Activated T-helper 1 cell treated with anti-CD3 and anti-CD28 coated beads, Interleukin-2, amount 50 U/mL, for 16 hours (primary cell): ENCODE data around the gene ACSL6.

Source experiments
- DNase-seq, 2 donors: peaks; one replicate each; pipeline ENCODE4 v3.0.0-alpha.2; 2020; ENCODE audit warnings: low read depth in 1 of 2, low spot score in 1 of 2

The ACSL6 gene

GRCh38 chr5:131984956-131985665 lies 26.3 kb downstream of the ACSL6 start:
- no peak for DNase-seq

GRCh38 chr5:131983244-131983771 lies 28.1 kb downstream of the ACSL6 start:
- no peak for DNase-seq

GRCh38 chr5:131981516-131981915 lies 29.9 kb downstream of the ACSL6 start:
- no peak for DNase-seq

- DNase-seq: no peak
Measured at GRCh38 chr5:131980696-131981095, 30.8 kb downstream of the ACSL6 start.

GRCh38 chr5:131979816-131980215 lies 31.6 kb downstream of the ACSL6 start:
- no peak for DNase-seq

- no peak for DNase-seq
Measured at GRCh38 chr5:131977212-131977604, 34.2 kb downstream of the ACSL6 start.

- DNase-seq: no peak
Measured at GRCh38 chr5:131976414-131977211, 34.8 kb downstream of the ACSL6 start.

- no peak for DNase-seq
Measured at GRCh38 chr5:131974956-131975726, 36.3 kb downstream of the ACSL6 start.

DNA sequence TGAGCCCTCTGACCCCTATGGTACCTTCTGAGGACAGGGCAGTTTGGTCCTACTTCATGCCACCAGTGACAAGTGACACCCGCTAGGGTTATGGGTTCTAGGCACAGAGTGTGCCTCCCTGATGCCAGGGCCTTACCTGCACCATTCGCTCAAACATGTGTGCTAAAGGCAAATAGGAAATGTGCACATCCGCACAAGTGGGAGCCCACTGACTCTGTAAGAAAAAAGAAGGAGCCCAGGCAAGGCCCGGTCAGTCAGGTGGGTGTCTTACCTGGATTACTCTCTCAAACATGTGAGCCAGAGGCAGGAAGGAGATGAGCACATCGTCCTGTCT lies 36.9 kb downstream of the ACSL6 start:
- DNase-seq: no peak

GRCh38 chr5:131974016-131974415 lies 37.4 kb downstream of the ACSL6 start:
- no peak for DNase-seq

GRCh38 chr5:131973089-131973712 lies 38.3 kb downstream of the ACSL6 start:
- no peak for DNase-seq

GRCh38 chr5:131968396-131968954 lies 43.0 kb downstream of the ACSL6 start:
- DNase-seq: no peak

GRCh38 chr5:131966551-131966950 lies 44.9 kb downstream of the ACSL6 start:
- DNase-seq: no peak

- DNase-seq: no peak
Measured at GRCh38 chr5:131965826-131966415, 45.5 kb downstream of the ACSL6 start.

DNA sequence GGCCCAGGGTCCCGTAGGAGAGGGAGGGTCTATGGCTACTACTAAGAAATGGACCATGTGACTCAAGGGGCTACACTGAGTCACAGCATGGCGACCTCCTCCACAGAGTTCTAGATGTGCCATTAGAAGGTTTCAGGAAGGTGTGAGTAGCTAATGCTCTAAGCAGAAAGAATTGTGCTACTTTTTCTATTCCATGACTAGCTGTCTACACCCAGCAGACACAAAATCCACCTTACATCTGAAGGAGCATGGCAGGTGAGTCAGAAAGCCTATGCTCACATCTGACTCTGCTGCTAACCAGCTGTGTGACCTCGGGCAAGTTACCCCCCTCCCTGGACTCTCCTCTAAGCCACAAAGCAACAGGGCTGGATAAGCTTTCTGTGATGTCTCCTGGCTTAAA lies 51.6 kb downstream of the ACSL6 start:
- no peak for DNase-seq

- DNase-seq: no peak
Measured at GRCh38 chr5:131959136-131959535, 52.3 kb downstream of the ACSL6 start.

DNA sequence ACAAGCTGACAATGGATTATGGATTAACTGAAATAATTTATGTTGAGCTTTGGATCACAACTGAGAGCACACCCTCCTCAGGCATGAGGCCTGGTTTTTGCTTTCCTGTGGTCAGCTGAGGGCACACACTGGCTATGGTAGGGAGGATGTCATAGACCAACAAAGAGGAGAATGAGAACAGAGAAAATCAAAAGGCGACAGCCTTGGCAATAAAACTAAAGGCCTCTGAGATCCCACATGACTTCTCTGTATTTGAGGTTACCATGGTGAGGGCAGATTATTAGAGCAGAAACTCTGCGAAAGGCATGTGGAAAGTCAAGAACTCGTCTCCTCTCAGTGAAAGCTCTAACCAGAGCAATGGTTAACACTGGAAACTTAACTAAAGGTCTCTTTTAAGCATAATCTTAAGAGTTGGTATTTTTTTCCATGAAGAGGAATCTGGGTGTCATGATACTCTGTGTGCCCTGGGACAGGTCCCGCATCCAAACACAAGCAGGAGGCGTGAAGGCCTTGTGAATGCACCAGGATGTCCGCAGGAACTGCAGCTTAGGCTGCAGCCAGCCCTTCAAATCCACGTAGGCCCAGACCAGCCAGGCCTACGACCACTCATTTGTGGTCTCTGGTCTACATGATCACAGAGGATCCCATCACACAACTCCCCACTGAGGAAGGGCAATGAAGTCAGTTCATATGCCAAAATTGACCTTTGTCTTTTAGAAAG lies 53.6 kb downstream of the ACSL6 start:
- no peak for DNase-seq

DNA sequence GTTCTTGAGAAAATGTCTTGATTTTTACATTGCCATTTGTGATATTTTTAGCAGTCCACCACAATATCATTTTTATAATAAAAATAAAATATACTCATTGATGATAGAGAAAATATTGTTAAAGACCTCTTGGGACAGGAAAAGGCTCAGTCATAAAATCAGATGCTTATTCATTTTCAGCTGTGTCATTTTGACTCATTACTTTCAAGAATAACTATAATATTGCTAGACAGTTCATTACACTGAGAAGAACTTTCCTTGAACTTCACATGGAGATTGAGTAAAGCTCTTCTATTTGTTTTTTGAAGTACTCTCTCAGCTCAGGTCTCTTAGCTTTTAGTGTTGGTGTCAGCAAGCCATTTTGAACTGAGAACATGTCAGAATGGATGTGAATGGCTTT lies 57.5 kb downstream of the ACSL6 start:
- no peak for DNase-seq

DNA sequence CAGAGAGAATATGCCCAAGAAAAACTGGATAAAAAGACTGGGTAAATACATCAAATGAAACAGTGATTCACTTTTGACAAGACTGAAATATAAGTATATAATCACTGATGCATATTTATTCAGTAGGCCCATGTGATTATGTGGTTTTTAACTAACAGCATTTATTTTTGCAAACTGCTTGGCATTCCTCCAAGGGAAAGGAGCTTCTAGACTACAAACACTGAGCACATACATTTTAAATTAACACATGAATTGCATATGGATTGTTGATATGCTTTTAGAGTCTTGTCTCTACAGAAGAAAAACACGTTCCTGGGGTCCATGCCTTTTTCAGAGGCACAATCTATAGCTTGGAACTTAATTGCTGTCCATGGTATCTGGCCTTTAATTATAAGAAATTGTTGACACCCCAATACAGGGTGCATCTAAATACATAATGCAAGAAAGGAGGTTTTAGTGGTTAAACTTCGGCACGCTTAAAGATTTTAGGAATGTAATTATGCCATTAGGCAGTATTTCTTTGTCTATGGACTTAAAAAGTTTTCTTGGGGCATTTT lies 59.1 kb downstream of the ACSL6 start:
- no peak for DNase-seq

GRCh38 chr5:131950706-131951105 lies 60.8 kb downstream of the ACSL6 start:
- no peak for DNase-seq
